D341Med (cell line): Measurements from ENCODE around the gene DPY19L2.

Experiments used
- DNase-seq: peaks from one replicate; pipeline ENCODE4 v3.0.0; 2012; ENCODE audit warnings: low spot score

DPY19L2 gene

GRCh38 chr12:63525831-63526230 is 142.5 kb downstream of the DPY19L2 start:
- no peak for DNase-seq

GRCh38 chr12:63521706-63522105 is 146.6 kb downstream of the DPY19L2 start:
- no peak for DNase-seq
